Activated CD4-positive, alpha-beta memory T cell treated with anti-CD3 and anti-CD28 coated beads, Interleukin-2, amount 10 ng/mL, durations not matched to agents 7 days and 5 days (primary cell): ENCODE results near the gene SCYL3. TPM values are rescaled to one million over a fixed set of nuclear protein-coding genes. Genes with fewer than 3 reads are reported as not detected.

Experiments
- CTCF ChIA-PET: fragments of 350-600 bp; sonication (Branson Sonifier 250); formaldehyde crosslinking; loops from one replicate; lab custom pipeline; 2021; ENCODE audit warnings: antibody characterized with exemption, inconsistent platforms; lab: Charles Lee
- POLR2A ChIA-PET: fragments of 350-600 bp; sonication (Branson Sonifier 250); formaldehyde crosslinking; loops from one replicate; lab custom pipeline; 2021; ENCODE audit warnings: antibody characterized with exemption; lab: Charles Lee
- DNase-seq: peaks from one replicate; pipeline ENCODE4 v3.0.0-alpha.2; 2020
- H3K27ac Mint-ChIP-seq: one replicate; pipeline ENCODE4 v1.8.0; 2021; ENCODE audit warnings: mild to moderate bottlenecking, mixed read lengths
- H3K27me3 Mint-ChIP-seq: one replicate; pipeline ENCODE4 v1.8.0; 2021; ENCODE audit warnings: mixed read lengths
- H3K36me3 Mint-ChIP-seq: one replicate; pipeline ENCODE4 v1.8.0; 2021; ENCODE audit warnings: low read depth, mixed read lengths
- H3K4me1 Mint-ChIP-seq: one replicate; pipeline ENCODE4 v1.8.0; 2021; ENCODE audit warnings: mixed read lengths
- H3K4me3 Mint-ChIP-seq: one replicate; pipeline ENCODE4 v1.8.0; 2021; ENCODE audit warnings: mild to moderate bottlenecking, mixed read lengths
- H3K9me3 Mint-ChIP-seq: one replicate; pipeline ENCODE4 v1.8.0; 2021; ENCODE audit warnings: mixed read lengths
- total RNA-seq, 2 experiments: library from RNA; stranded (reverse); gene quantifications; one replicate each; pipeline ENCODE4 v1.2.3, GENCODE V29; 2021

Gene SCYL3
- total RNA-seq, result 10 to 100 TPM; 16.1 to 16.8 TPM

- DNase-seq, result peak; percentile 90
- Mint-ChIP-seq H3K27me3 (peaks cover 9% of the 10 kb centered on the region), H3K27ac (peak within 1 kb of the TSS; percentile 95), H3K36me3 (peaks cover 17% of the 10 kb centered on the region), H3K9me3 (no peaks in the 10 kb centered on the region), H3K4me3 (peak within 1 kb of the TSS; percentile 73), H3K4me1 (peaks cover 49% of the 10 kb centered on the region)
- POLR2A ChIA-PET, result interaction anchor here (0.6 to 6.3 kb wide), 34 partner anchors 10 to 1668 kb away, joined by 3 to 124 read pairs (median 6); partner anchors contain the start of genes BLZF1, GORAB, KIFAP3 and METTL18
- CTCF ChIA-PET, result interaction anchor here (1.0 to 2.9 kb wide), 10 partner anchors 8 to 1420 kb away, joined by 3 to 13 read pairs (median 4); partner anchors contain the start of genes BLZF1, FMO4, METTL18 and NME7
Measured at GRCh38 chr1:169893645-169894423, at the start of gene SCYL3. Gene SCYL3, minus strand, starts transcription at chr1:169893896. Its CDS starts 5,056 bp downstream, at chr1:169888840.

- H3K27me3 Mint-ChIP-seq, result no peaks in the 10 kb centered on the region
- CTCF ChIA-PET, result interaction anchor here (0.8 kb wide), 1 partner anchor 133 kb away, joined by 3 read pairs; the partner anchor contains the start of gene KIFAP3
Measured at GRCh38 chr1:169941982-169942830, 48.5 kb upstream of the SCYL3 start.

GRCh38 chr1:169933984-169934725 is 40.5 kb upstream of the SCYL3 start:
- no peak for DNase-seq
- POLR2A ChIA-PET, result no interaction called here
- Mint-ChIP-seq H3K27me3 (no peaks in the 10 kb centered on the region), H3K4me3 (no peak overlapping the region), H3K36me3 (no peaks in the 10 kb centered on the region), H3K4me1 (no peaks in the 10 kb centered on the region), H3K9me3 (no peaks in the 10 kb centered on the region), H3K27ac (no peak overlapping the region)
- CTCF ChIA-PET, result no interaction called here

More at GRCh38 chr1:169941982-169942830, 48.5 kb upstream of the SCYL3 start:
- POLR2A ChIA-PET, result no interaction called here
- Mint-ChIP-seq H3K4me1 (no peaks in the 10 kb centered on the region), H3K27ac (no peak overlapping the region), H3K4me3 (no peak overlapping the region), H3K9me3 (no peaks in the 10 kb centered on the region), H3K36me3 (no peaks in the 10 kb centered on the region)
- DNase-seq, result no peak

GRCh38 chr1:169931795-169932231 is 38.1 kb upstream of the SCYL3 start:
- Mint-ChIP-seq H3K36me3 (no peaks in the 10 kb centered on the region), H3K9me3 (no peaks in the 10 kb centered on the region), H3K4me3 (no peak overlapping the region), H3K27ac (no peak overlapping the region), H3K27me3 (no peaks in the 10 kb centered on the region), H3K4me1 (peaks cover 9% of the 10 kb centered on the region)
- CTCF ChIA-PET, result no interaction called here
- POLR2A ChIA-PET, result no interaction called here
- DNase-seq, result no peak

GRCh38 chr1:169929210-169929526 is 35.5 kb upstream of the SCYL3 start:
- POLR2A ChIA-PET, result interaction anchor here (1.5 kb wide), 1 partner anchor 37 kb away, joined by 8 read pairs; no protein-coding TSS in a partner anchor
- no peaks in the 10 kb centered on the region for H3K36me3 Mint-ChIP-seq

GRCh38 chr1:169928438-169929209 is 34.9 kb upstream of the SCYL3 start:
- CTCF ChIA-PET, result interaction anchor here (0.6 to 2.0 kb wide), 11 partner anchors 9 to 395 kb away, joined by 3 to 8 read pairs (median 4); partner anchors contain the start of gene KIFAP3

More at GRCh38 chr1:169929210-169929526, 35.5 kb upstream of the SCYL3 start:
- no peak for DNase-seq
- Mint-ChIP-seq H3K4me3 (no peak overlapping the region), H3K27me3 (no peaks in the 10 kb centered on the region), H3K27ac (no peak overlapping the region), H3K4me1 (peaks cover 20% of the 10 kb centered on the region), H3K9me3 (no peaks in the 10 kb centered on the region)
- CTCF ChIA-PET, result interaction anchor here (0.6 to 2.0 kb wide), 11 partner anchors 10 to 395 kb away, joined by 3 to 8 read pairs (median 4); partner anchors contain the start of gene KIFAP3

GRCh38 chr1:169925505-169926482 is 32.1 kb upstream of the SCYL3 start:
- CTCF ChIA-PET, result interaction anchor here (1.1 kb wide), 1 partner anchor 17 kb away, joined by 3 read pairs; no protein-coding TSS in a partner anchor
- Mint-ChIP-seq H3K27me3 (no peaks in the 10 kb centered on the region), H3K4me1 (peaks cover 20% of the 10 kb centered on the region), H3K4me3 (no peak overlapping the region), H3K36me3 (peaks cover 4% of the 10 kb centered on the region), H3K27ac (peak overlapping the region; percentile 64), H3K9me3 (no peaks in the 10 kb centered on the region)
- no peak for DNase-seq
- POLR2A ChIA-PET, result interaction anchor here (0.8 to 2.2 kb wide), 6 partner anchors 10 to 148 kb away, joined by 3 to 22 read pairs (median 6); partner anchors contain the start of genes KIFAP3, METTL18 and SCYL3

More at GRCh38 chr1:169928438-169929209, 34.9 kb upstream of the SCYL3 start:
- Mint-ChIP-seq H3K27ac (no peak overlapping the region), H3K4me3 (no peak overlapping the region), H3K36me3 (no peaks in the 10 kb centered on the region), H3K27me3 (no peaks in the 10 kb centered on the region), H3K4me1 (peaks cover 20% of the 10 kb centered on the region), H3K9me3 (no peaks in the 10 kb centered on the region)
- no peak for DNase-seq
- POLR2A ChIA-PET, result interaction anchor here (1.5 kb wide), 1 partner anchor 37 kb away, joined by 8 read pairs; no protein-coding TSS in a partner anchor

- Mint-ChIP-seq H3K4me1 (peaks cover 20% of the 10 kb centered on the region), H3K4me3 (no peak overlapping the region), H3K9me3 (no peaks in the 10 kb centered on the region), H3K36me3 (peaks cover 4% of the 10 kb centered on the region), H3K27ac (no peak overlapping the region), H3K27me3 (no peaks in the 10 kb centered on the region)
- DNase-seq, result no peak
- ChIA-PET POLR2A (no interaction called here), CTCF (no interaction called here)
Measured at GRCh38 chr1:169924829-169925228, 31.1 kb upstream of the SCYL3 start.

GRCh38 chr1:169924063-169924462 is 30.4 kb upstream of the SCYL3 start:
- ChIA-PET CTCF (no interaction called here), POLR2A (no interaction called here)
- DNase-seq, result no peak
- Mint-ChIP-seq H3K27me3 (no peaks in the 10 kb centered on the region), H3K9me3 (no peaks in the 10 kb centered on the region), H3K4me3 (no peak overlapping the region), H3K4me1 (peaks cover 20% of the 10 kb centered on the region), H3K36me3 (peaks cover 5% of the 10 kb centered on the region), H3K27ac (no peak overlapping the region)

GRCh38 chr1:169921080-169921479 is 27.4 kb upstream of the SCYL3 start:
- no peaks in the 10 kb centered on the region for H3K9me3 Mint-ChIP-seq
- POLR2A ChIA-PET, result no interaction called here
- CTCF ChIA-PET, result no interaction called here
- no peak overlapping the region for H3K4me3 Mint-ChIP-seq
- no peak overlapping the region for H3K27ac Mint-ChIP-seq
- no peaks in the 10 kb centered on the region for H3K27me3 Mint-ChIP-seq
- peaks cover 10% of the 10 kb centered on the region for H3K36me3 Mint-ChIP-seq
- no peak for DNase-seq
- peaks cover 14% of the 10 kb centered on the region for H3K4me1 Mint-ChIP-seq
